Measurements from ENCODE around the gene GPER1.

GPER1 gene

DNA sequence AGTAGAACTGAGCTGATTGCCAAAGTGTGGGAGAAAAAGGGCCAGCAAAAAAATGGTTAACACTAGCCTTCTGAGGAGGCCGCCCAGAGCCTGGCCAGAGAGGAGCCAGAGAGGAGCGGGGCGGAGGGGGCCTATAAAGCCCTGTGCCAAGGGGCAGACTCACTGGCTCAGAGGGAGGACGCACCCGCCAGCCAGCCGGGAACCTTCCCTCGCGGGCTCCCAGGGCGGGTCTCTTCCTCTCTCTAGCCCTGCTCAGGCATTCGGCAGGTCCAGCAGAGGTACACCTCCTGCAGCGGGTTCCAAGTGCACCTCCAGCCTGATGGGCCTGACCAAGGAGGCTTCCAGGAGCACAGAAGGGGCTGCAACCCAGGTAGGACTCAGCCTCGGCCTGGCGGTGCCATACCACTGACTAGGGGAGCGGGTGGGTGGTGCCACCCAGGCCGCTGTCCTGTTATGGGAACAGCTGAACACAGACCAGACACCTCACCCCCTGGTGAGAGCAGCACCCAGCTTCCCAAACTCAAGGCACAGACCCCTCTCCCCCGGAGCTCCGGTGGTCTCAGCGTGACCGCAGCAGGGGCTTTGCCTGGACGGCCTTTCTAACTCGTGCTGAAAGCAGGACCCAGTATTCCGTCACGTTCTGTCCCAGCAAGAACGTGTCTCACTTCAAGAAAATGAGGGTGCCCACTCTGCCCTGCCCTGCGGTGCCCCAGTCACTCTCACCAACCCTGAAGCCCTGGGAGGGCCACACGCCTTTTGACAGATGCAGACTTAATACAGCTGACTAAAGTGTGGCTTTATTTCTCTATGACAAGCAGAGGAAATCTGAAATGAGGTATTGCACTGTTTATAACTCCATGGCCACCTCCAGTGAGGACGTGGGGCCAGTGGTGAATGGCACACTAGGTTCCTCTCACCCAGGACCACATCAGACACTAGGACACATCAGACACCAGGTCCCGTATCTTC is at the start of gene GPER1:
TSS of gene GPER1 (plus strand) at position 162 of the 969 bp plus-strand sequence. CDS start 3,616 bp downstream, outside the sequence.
- in situ Hi-C loops (cut with MboI; ENCODE audit: low sequenced_read_pairs) = no loop called here

DNA sequence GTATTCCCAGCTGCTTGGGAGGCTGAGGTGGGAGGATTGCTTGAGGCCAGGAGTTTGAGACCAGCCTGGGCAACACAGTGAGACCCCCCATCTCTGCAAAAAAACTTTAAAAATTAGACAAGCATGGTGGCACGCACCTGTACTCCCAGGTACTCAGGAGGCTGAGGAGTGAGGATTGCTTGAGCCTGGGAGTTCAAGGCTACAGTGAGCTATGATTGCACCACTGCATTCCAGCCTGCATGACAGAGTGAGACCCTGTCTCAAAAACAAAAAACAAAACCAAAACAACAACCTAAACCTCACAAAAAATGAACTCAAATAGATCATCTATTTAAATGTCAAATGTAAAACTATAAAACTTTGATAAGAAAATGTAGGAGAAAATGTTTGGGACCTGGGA is 47.7 kb upstream of the GPER1 start:
- in situ Hi-C loops (cut with MboI; ENCODE audit: low sequenced_read_pairs) = loop anchor here (10.0 kb wide), 1 partner anchor 45 kb away; no protein-coding TSS in a partner anchor

DNA sequence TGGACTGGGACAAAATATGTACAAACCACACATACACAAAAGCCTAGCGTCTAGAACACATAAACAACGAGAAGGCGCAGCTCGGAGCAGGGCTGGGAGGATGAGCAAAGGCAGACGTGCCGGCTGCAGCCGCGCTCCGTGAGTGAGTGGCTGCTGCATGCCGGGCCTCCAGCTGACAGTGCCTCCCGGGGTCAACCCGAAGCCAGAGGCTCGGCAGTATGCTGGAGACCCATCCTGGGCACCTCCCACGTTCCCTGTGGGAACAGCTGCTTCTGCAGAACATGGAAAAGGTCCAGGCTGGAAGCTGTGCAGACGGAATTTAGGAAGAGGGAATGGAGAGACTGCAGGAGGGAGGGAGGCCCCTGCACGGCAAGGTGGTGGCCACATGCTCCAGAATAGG is 47.1 kb upstream of the GPER1 start:
- in situ Hi-C loops (cut with MboI; ENCODE audit: low sequenced_read_pairs) = loop anchor here (10.0 kb wide), 1 partner anchor 46 kb away; no protein-coding TSS in a partner anchor

DNA sequence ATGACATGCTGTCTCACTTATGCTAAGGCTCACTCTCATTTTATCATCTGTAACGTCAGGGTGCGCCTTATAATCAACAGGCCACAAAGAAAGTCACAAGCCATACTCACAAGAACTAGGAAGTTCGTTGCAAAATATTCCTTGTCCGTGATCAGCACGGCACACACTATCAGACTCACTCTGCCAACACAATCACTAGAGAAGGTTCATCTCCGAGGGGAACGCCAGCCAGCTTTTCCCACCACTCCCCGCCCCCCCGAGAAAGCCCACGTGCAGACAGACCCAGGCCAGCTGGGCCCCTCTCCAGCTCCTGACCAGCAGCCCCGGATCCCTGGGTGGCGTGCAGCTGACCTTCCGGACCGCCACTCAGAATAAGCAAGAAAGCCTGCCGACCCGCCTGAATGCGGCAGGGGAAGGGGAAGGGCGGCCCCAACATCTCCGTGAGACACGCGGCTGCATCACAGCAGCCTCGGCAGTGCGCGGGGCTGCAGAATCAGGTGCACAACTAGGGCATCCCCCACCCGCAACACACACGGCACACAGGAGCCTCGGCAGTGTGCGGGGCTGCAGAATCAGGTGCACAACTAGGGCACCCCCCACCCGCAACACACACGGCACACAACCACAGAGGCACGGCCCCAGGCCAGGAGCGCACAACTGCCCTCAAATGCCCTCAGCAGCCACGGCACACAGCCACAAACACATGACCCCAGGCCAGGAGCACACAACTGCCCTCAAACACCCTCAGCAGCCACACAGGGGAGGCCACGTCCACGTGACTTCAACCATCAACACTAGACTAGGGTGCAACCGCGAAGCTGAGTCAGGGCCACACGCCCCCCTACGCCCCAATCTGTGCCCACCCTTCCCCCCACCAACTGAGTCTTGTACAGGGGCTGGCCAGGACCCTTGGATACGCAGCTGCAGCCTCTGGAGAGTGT is 46.1 kb upstream of the GPER1 start:
- in situ Hi-C loops (cut with MboI; ENCODE audit: low sequenced_read_pairs) = loop anchor here (10.0 kb wide), 1 partner anchor 47 kb away; no protein-coding TSS in a partner anchor

DNA sequence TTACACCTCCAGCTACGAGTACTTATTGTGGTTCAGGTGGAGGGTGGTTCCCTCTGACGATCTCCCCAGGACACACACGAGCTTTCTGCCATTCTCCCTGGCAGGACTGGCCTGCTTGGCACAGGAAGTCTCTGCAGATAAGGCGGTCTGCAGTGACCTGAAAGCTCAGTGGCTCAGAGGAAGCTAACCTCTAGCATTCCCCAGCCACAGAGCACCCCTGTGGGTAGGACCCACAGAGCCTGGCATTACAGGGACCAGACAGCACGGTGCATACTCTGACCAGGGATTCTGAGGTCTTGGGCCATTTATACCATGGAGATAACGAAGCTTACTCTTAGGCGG is 45.5 kb upstream of the GPER1 start:
- in situ Hi-C loops (cut with MboI; ENCODE audit: low sequenced_read_pairs) = loop anchor here (10.0 kb wide), 1 partner anchor 48 kb away; no protein-coding TSS in a partner anchor

DNA sequence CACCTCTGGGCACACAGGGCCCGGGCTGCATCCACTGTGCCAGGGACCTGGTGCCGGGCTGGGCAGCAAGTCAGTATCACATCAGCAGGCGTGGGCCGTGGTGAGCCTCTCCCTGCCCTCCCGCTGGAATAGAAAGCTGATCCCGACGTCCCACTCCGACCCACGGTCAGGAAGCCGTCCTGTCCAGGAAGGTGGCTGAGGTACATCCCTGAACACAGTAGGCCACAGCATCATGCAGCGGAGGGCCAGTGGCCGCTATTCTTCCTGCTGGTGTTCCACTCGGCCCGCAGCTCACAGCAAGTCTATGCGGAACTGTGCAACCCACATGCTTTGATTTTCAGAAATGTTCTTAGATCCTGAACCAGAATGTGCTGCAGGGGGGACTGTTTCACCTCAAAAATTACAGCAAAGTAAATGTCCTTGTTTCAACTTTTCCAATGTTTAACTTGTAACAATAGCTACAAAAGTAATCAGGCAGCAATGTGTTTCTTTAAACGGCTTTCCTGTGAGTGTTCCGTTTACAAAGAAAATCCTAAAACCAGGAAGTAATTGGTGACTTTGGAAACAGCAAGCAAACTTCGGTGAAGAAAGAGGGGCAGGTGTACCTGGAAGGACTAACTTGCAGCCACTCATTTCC is 44.2 kb upstream of the GPER1 start:
- in situ Hi-C loops (cut with MboI; ENCODE audit: low sequenced_read_pairs) = loop anchor here (10.0 kb wide), 1 partner anchor 49 kb away; no protein-coding TSS in a partner anchor

DNA sequence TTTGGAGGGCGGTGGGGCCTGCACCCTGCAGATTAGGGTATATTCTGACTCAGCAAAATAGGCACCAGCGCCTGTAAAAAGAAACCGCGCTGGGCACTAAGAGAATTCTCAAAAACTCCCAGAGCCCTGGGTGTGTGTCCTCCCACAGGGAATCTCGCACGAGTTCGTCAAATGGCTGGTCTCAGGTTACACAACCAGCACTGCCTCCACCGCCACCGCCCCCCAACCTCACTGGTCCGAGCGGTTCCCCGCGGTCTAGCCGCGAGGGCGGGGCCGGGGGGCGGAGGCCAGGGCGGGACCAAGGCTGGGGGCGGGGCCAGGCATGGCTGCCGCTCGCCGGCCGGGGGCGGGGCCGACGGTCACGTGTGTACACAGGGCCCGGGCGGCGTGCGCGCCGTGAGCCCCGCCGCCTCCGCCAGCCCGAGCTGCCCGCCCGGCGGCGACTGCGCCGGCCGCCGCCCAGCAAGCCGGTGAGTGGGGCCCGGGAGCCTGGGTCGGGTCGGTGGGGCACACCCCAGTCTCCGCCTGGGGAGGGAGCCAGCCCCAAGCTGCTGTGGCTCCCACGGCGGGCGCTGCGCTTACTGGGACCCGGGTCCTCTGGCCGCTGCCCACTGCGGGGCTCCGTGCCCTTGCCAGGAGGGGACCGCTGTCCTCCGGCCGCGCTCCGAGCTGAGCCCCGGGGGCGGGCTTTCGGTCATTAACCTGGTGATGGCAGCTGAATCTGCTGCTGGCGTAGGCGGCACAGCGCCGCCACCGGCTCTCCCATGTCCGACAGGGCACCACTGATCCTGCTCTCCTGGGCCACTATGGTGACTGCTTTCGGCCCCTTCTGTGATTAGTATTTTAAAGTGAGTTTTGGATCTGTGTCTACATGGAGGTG is 43.5 kb upstream of the GPER1 start, which contains the start of gene GPR146:
TSS of gene GPR146 (plus strand) at position 358 of the 880 bp plus-strand sequence. CDS start 12,970 bp downstream, outside the sequence.
- in situ Hi-C loops (cut with MboI; ENCODE audit: low sequenced_read_pairs) = loop anchor here (10.0 kb wide), 1 partner anchor 50 kb away; no protein-coding TSS in a partner anchor

DNA sequence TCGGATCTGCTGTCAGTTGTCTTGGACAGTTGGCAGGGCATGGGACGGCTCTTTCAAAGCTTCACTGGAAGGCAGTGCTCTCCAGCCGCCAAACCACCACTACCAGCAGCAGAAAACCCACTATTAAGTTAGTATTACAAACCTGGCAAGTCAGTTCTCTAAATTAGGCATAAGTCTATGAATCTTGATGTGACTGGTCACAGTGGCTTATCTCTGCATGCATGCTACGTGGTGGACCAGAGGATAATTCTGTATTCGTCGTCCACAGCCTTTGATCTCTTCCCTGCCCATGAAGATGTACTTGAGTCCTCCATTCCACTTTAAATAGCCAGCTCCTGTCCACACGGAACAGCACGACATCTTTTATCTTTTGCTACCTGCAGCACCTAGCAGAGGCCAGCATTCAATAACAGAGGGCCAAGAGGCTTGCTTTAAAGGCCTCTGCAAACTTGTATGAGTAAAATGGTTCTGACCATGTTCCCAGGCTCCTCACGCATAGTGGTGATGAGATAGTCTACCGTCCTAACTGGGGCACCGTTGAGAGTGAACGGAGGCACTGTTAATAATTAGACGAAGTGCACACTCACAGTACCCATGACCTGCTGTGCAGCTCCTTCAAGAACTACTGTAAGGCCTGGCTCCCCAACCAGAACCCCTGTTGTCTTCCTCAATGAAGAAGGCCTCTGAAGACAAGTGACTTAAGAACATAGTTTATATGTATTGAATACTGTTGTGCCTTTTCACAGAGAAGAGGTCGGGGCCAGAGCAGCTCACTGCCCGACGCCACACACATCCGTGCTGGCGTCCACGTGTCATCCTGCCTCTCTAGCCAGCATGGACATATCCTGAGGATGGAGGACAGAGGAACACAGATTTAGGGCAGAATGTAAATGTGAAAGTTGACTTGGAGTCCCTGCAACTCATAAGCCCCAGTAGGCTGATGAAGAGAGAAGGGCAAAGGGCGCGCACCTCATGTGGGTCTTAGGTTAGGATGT is 42.5 kb upstream of the GPER1 start:
- in situ Hi-C loops (cut with MboI; ENCODE audit: low sequenced_read_pairs) = loop anchor here (10.0 kb wide), 1 partner anchor 51 kb away; no protein-coding TSS in a partner anchor

DNA sequence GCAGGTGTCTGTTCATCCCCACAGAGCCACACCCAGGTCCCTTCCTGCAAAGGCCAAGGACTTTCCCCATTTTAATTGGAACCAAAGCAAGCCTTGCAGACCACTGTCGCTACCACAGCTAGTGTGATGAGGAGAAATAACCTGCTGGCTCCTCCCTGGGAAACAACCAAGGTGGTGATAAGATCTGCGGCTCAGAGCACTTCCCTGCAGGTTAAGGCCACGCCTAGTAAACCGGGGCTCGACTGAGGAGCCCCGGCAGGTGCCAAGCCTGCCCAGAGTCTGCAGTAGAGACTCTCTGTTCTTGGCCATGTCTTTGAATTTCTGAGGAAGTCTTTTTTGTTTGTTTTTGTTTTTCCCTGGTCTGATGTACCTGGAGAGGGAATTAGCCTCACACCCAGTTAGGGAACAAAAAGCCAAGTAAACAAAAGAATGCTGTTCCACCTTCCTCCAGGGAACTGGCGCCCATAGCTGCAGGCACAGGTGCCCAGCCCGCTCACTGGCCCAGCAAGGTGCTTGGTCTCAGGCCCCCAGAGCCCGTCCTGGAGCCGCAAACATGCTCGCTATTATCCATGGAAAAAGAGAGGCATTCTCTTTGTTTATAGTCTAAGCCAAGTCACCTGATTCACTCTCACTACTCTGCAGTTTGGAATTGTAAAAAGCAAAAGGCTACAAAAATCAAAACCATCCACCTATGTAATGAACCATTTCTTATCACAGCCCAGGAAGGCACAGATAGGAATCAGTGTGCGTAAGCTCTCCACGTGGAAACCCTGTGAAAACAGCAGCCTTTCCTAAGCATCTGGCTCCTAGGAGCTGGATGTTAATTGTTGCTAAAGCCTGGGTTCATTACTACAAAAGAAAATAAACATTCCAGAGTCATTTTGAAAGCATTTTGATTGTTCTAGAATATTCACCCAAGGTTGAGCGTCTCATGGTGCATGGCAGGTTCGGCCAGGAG is 40.9 kb upstream of the GPER1 start:
- in situ Hi-C loops (cut with MboI; ENCODE audit: low sequenced_read_pairs) = loop anchor here (10.0 kb wide), 1 partner anchor 52 kb away; no protein-coding TSS in a partner anchor

DNA sequence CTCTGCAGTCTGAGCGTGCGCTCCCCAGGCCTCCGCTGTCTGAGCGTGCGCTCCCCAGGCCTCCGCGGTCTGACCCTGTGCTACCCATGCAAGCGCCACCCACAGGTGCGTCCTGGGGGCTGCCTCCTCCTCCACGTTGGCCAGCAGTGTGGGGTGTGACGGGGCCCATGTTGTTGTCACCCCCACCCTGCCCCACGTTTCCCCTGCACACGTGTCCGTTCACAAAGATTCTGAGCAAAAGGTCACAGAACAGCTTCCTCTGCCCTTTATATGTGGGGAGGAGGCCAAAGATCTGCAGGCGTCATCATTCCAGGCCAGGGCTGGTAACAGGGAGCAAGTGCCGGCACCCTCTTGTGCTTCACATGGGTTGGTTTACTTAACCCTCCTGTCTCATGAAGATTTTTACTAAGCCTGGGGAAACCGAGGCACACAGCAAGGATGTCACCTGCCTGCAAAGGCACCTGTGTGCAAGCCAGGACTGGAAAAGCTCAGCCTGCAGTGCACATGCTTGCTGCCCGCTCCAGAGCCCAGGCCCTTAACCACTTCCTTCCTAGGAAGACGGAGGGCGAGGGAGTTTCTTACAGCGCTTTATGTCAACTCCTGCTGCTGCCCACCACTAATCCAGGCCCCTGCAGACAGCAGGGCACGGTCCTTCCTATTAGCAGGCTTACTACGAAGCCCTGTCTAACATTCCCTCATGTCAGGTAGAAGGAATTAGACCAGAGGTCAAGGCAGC is 38.7 kb upstream of the GPER1 start:
- in situ Hi-C loops (cut with MboI; ENCODE audit: low sequenced_read_pairs) = loop anchor here (10.0 kb wide), 1 partner anchor 54 kb away; no protein-coding TSS in a partner anchor

DNA sequence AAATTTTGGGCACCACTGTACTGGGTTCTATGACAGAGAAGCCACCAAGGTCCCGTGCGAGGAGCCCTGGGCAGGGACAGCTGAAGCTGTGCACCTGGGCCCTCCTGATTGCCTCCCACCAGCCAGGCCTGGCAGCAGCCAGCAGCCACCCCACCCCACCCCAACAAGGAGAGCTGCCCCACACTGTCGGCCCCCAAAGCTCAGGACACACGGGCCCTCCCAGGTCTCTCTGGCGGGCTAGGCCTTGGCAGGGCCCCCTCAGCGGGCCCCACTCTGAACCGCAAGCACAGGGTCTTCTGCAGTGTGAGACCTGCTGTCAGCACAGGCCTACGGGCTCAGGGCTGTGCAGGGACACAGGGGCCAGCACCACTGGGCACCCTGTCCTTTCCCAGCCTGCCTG is 38.1 kb upstream of the GPER1 start:
- in situ Hi-C loops (cut with MboI; ENCODE audit: low sequenced_read_pairs) = loop anchor here (10.0 kb wide), 1 partner anchor 55 kb away; no protein-coding TSS in a partner anchor

DNA sequence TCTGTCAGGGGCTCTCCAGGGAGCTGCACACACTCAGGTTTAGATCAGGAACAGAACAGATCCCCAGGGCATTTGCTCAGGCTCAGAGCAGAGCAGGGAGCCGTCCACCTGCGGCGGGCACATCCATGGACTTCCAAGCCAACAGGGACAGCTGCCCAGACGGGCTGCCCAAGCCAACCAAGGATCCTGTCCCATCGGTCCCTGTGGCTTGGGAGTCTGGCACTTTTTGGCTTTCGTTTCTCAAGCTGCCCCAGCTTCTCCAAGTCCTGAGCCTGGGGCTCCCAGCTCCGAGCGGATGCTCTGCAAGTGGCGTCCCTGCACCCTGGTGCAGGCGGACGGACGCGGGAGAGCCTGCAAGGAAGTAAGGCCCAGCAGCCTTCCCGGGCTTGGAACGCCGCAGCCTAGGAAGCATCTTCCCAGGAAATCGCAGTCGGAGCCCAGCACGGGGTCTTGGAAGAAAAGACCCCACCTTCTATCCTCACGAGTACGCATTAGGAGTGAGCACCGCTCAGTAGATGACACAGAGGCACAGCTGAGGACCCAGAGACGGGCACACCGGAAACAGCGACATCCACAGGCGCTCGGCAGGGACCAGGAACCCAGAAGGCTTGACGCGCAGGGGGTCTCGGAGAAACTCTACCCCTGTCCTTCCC is 37.5 kb upstream of the GPER1 start:
- in situ Hi-C loops (cut with MboI; ENCODE audit: low sequenced_read_pairs) = no loop called here

DNA sequence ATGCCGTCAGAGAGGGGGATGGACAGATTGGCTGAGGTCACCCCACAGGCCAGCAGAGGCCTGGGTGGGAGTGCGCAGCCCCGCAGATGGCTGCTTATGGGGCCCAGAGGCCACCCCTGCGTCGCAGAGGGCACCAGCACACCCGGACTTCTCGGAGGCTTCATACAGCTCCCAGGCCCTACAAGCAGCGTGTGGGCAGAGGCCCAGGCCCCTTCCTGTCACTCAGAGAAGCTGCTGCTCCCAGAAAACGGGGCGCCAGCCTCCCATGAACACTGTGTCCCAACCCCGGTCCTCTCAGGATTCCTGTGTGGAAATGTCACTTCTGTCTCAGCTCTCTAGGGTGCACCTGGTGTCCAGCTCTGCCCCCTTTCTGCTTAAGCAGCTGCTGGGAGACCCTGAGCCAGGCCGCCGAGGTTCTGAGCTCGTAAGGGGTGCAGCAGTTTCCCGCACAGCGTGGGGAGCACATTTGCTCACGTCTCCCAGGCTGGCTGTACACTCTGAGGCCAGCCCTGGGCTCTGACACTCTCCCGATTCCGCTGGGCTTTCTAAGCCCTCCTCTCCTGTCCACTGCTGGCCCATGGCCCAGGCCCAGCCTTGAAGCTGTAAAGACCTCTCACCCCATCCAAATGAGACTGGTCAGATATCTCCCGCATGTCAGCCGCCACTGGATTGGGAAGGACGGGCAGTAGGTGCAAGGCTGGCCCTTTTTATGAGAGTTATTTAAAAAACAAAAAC is 36.8 kb upstream of the GPER1 start:
- in situ Hi-C loops (cut with MboI; ENCODE audit: low sequenced_read_pairs) = no loop called here

DNA sequence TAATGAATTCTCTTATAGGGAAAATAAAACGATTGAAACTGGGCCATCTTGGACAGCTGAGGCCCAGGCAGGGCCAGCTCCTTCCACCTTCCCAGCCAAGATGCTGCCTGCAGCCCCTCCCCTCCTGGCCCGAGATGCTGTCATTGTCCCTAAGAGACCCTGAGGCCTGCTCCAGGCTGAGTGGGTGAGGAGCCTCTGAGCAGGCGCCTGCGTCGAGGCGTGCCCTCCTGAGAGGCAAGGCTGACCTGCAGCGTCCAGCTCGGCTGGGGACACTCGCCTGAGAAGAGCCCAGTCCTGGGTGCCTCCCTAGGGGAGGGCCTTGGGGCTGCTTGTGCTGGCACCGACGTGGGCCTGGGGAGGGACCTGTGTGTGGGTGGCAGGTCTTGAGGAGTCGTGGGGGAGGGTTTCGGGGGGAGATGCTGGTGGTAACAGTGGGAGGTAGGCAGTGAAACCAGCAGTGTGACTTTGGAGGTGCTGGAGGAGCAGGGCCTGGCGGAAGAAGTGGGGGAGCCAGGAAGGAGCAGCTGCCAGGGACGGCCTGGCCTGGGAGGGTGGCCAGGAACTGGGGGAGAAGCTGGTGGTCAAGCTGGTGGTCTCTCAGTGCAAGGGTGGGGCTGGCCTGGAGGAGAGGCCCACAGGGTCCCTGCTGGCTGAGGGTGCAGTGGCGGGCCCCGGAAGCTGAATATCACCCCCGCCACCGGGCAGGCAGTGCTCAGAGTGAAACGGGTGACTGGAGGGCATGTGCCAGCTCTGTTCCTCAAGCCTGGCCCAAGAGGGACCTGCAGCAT is 35.7 kb upstream of the GPER1 start:
- in situ Hi-C loops (cut with MboI; ENCODE audit: low sequenced_read_pairs) = no loop called here
